B cell (primary cell): ENCODE data around the gene NEK3. TPM values are rescaled to one million over a fixed set of nuclear protein-coding genes. Genes with fewer than 3 reads are reported as not detected.

Source experiments
- ATAC-seq: fragments of 200-7000 bp; cut with Tn5 transposase; one replicate; pipeline ENCODE4 v1.10.0; 2021; ENCODE audit warnings: low read depth, mild to moderate bottlenecking, moderate number of reproducible peaks, moderate library complexity
- CTCF ChIA-PET: fragments of 350-600 bp; sonication (Branson Sonifier 250); formaldehyde crosslinking; loops from one replicate; lab custom pipeline; 2021; ENCODE audit warnings: antibody characterized with exemption, inconsistent platforms; lab: Charles Lee
- POLR2A ChIA-PET: fragments of 350-600 bp; sonication (Branson Sonifier 250); formaldehyde crosslinking; loops from one replicate; lab custom pipeline; 2021; ENCODE audit warnings: antibody characterized with exemption; lab: Charles Lee
- DNase-seq: peaks from one replicate; pipeline ENCODE4 v3.0.0; 2013
- H2AFZ ChIP-seq: 2 replicates; pipeline ENCODE4 v1.6.1; 2012; ENCODE audit warnings: mild to moderate bottlenecking, low read depth, low read length; ENCODE audit not compliant: insufficient read depth, poor library complexity, severe bottlenecking
- H3K27ac ChIP-seq, 2 donors: 1 replicate in 1 of 2; 2 replicates in 1 of 2; pipeline ENCODE4 v1.5.1; 2012 to 2013; ENCODE audit warnings: low read length in 2 of 2, mild to moderate bottlenecking in 2 of 2, moderate library complexity in 1 of 2
- H3K27me3 ChIP-seq, 4 experiments: fragments of 200-600 bp in 1 of 4; sonication (generic) in 1 of 4; replicated peaks in 1 of 4; 1 replicate in 2 of 4; 2 replicates in 2 of 4; pipeline versions ENCODE4 v1.6.1 to v1.7.0; 2013 to 2016; ENCODE audit warnings: low read length in 3 of 4, mild to moderate bottlenecking in 2 of 4, mixed read lengths in 1 of 4, moderate library complexity in 1 of 4; ENCODE audit not compliant: insufficient read depth in 4 of 4, control insufficient read depth in 3 of 4; ENCODE audit errors: control extremely low read depth in 1 of 4
- H3K36me3 ChIP-seq, 2 experiments: replicated peaks in 1 of 2; 1 replicate in 1 of 2; 2 replicates in 1 of 2; pipeline versions ENCODE4 v1.6.1 to v1.7.1; 2013; ENCODE audit warnings: low read length in 1 of 2; ENCODE audit not compliant: insufficient read depth in 2 of 2, control insufficient read depth in 1 of 2; ENCODE audit errors: control extremely low read depth in 1 of 2, extremely low read depth in 1 of 2
- H3K4me1 ChIP-seq, 2 donors: fragments of 200-600 bp in 1 of 2; sonication (generic) in 1 of 2; 1 replicate in 1 of 2; 2 replicates in 1 of 2; pipeline versions ENCODE4 v1.5.1 to v1.6.1; 2013 to 2017; ENCODE audit warnings: low read length in 2 of 2; ENCODE audit not compliant: control insufficient read depth in 2 of 2, insufficient read depth in 2 of 2
- H3K4me2 ChIP-seq: replicated peaks from 2 replicates; pipeline ENCODE3; 2012; ENCODE audit warnings: mild to moderate bottlenecking, low read depth, low read length; ENCODE audit not compliant: poor library complexity, severe bottlenecking
- H3K4me3 ChIP-seq, 5 experiments: fragments of 200-600 bp in 1 of 5; sonication (generic) in 1 of 5; 1 replicate in 3 of 5; 2 replicates in 2 of 5; pipeline versions ENCODE4 v1.5.1 to v1.7.0; 2011 to 2016; ENCODE audit warnings: low read length in 4 of 5, mild to moderate bottlenecking in 4 of 5, low read depth in 2 of 5, control low read depth in 1 of 5, moderate library complexity in 1 of 5; ENCODE audit not compliant: insufficient read depth in 1 of 5; ENCODE audit errors: control extremely low read depth in 1 of 5, extremely low read depth in 1 of 5
- H3K79me2 ChIP-seq: fragments of 200-600 bp; sonication (generic); one replicate; pipeline ENCODE4 v1.6.0; 2016; ENCODE audit warnings: low read length; ENCODE audit not compliant: control insufficient read depth, insufficient read depth
- H3K9ac ChIP-seq: fragments of 200-600 bp; sonication (generic); 2 replicates; pipeline ENCODE4 v1.6.1; 2017; ENCODE audit warnings: mild to moderate bottlenecking, low read length, moderate library complexity
- H3K9me3 ChIP-seq, 3 donors: one replicate each; pipeline versions ENCODE4 v1.6.1 to v1.7.1; 2013; ENCODE audit warnings: low read length in 2 of 3; ENCODE audit not compliant: control insufficient read depth in 2 of 3, insufficient read depth in 1 of 3; ENCODE audit errors: control extremely low read depth in 1 of 3
- H4K20me1 ChIP-seq: 2 replicates; pipeline ENCODE4 v1.6.0; 2012; ENCODE audit warnings: mild to moderate bottlenecking, low read length; ENCODE audit not compliant: insufficient read depth, control insufficient read depth, poor library complexity, severe bottlenecking
- H3K27ac Mint-ChIP-seq: one replicate; pipeline ENCODE4 v1.8.0; 2021; ENCODE audit warnings: mixed read lengths
- H3K27me3 Mint-ChIP-seq: one replicate; pipeline ENCODE4 v1.8.0; 2021; ENCODE audit warnings: mixed read lengths
- H3K4me1 Mint-ChIP-seq: one replicate; pipeline ENCODE4 v1.8.0; 2021; ENCODE audit warnings: mixed read lengths
- H3K4me3 Mint-ChIP-seq: one replicate; pipeline ENCODE4 v1.8.0; 2021; ENCODE audit warnings: mixed read lengths
- H3K9me3 Mint-ChIP-seq: one replicate; pipeline ENCODE4 v1.8.0; 2022; ENCODE audit warnings: mixed read lengths; ENCODE audit not compliant: insufficient read depth
- EZH2 ChIP-seq: IDR thresholded peaks from 2 replicates; pipeline ENCODE4 v1.6.1; 2012; ENCODE audit warnings: borderline replicate concordance, low read depth, mild to moderate bottlenecking, moderate library complexity, low read length; ENCODE audit not compliant: insufficient read depth, poor library complexity, severe bottlenecking
- WGBS: methylation state at CpG from one replicate; pipeline ENCODE4 v1.1.5; 2013; ENCODE audit warnings: missing lambda C conversion rate; ENCODE audit not compliant: insufficient coverage; 5-methylcytosine and 5-hydroxymethylcytosine counted together
- intact Hi-C: fragments of 100-400 bp; cut with micrococcal nuclease; formaldehyde crosslinking; loops from one replicate; pipeline ENCODE4 v1.10.0; 2022
- polyA plus RNA-seq: library from polyadenylated mRNA; depleted of rRNA; stranded (reverse); fragments of >200 nt; gene quantifications from 2 replicates; pipeline ENCODE4 v1.2.3, GENCODE V29; 2012
- total RNA-seq, 2 donors: library from RNA; stranded (reverse); fragments of 120-200 nt in 1 of 2; gene quantifications; 1 replicate in 1 of 2; 2 replicates in 1 of 2; pipeline versions ENCODE4 v1.2.3 to v1.2.4, GENCODE V29; 2013 to 2022
- TF ChIP-seq, protein P1 (sequence below): fragments of 200-600 bp; IDR thresholded peaks from one replicate; pipeline ENCODE4 v1.8.0; 2022; ENCODE audit warnings: antibody characterized with exemption, mild to moderate bottlenecking

NEK3 gene
- total and polyA plus RNA-seq, 2 donors (not counting 1 experiment from before 2014, with no cell fraction given) = 6.0 to 12.6 TPM

GRCh38 chr13:52097197-52097596 is 62.2 kb downstream of the NEK3 start:
- Histone ChIP-seq H3K4me1 (no peaks in the 10 kb centered on the region), H3K9me3 (no peaks in the 10 kb centered on the region), H3K4me3 (no peak overlapping the region), H2AFZ (no peak overlapping the region), H3K9ac (no peak overlapping the region), H3K4me2 (no peak overlapping the region), H3K79me2 (no peaks in the 10 kb centered on the region), H3K36me3 (no peaks in the 10 kb centered on the region), H3K27me3 (no peaks in the 10 kb centered on the region), H4K20me1 (no peaks in the 10 kb centered on the region), H3K27ac (no peak overlapping the region)
- CTCF ChIA-PET = no interaction called here
- POLR2A ChIA-PET = no interaction called here
- no peak overlapping the region for H3K4me3 Mint-ChIP-seq
- no peak for DNase-seq
- no peak for ATAC-seq
- WGBS = 88% methylated on average over 3 of the region's 5 CpGs
- intact Hi-C loops = loop anchor here (10.0 kb wide), 1 partner anchor 52 kb away; no protein-coding TSS in a partner anchor
- H3K9me3 Mint-ChIP-seq = no peaks in the 10 kb centered on the region
- H3K4me1 Mint-ChIP-seq = no peaks in the 10 kb centered on the region
- H3K27me3 Mint-ChIP-seq = peaks cover 14% of the 10 kb centered on the region
- no peak overlapping the region for H3K27ac Mint-ChIP-seq
- TF ChIP-seq, protein P1, sequence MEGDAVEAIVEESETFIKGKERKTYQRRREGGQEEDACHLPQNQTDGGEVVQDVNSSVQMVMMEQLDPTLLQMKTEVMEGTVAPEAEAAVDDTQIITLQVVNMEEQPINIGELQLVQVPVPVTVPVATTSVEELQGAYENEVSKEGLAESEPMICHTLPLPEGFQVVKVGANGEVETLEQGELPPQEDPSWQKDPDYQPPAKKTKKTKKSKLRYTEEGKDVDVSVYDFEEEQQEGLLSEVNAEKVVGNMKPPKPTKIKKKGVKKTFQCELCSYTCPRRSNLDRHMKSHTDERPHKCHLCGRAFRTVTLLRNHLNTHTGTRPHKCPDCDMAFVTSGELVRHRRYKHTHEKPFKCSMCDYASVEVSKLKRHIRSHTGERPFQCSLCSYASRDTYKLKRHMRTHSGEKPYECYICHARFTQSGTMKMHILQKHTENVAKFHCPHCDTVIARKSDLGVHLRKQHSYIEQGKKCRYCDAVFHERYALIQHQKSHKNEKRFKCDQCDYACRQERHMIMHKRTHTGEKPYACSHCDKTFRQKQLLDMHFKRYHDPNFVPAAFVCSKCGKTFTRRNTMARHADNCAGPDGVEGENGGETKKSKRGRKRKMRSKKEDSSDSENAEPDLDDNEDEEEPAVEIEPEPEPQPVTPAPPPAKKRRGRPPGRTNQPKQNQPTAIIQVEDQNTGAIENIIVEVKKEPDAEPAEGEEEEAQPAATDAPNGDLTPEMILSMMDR = no peak
- TF ChIP-seq EZH2 = no peak

DNA sequence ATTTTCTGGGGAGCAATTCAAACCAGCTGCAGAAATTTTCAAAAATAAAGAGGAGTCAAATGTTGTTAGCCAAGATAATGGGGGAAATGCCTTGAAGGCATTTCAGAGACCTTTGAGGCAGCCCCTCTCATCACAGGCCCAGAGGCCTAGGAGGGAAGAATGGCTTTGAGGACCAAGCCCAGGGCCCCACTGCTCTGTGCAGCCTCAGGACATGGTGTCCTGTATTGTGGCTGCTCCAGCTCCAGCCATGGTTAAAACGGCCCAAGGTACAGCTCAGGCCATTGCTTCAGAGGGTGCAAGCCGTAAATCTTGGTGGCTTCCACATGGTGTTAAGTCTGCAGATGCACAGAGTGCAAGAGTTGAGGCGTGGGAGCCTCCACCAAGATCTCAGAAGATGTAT is 62.6 kb downstream of the NEK3 start:
- H4K20me1 ChIP-seq = no peaks in the 10 kb centered on the region
- no peak for DNase-seq
- ChIA-PET CTCF (no interaction called here), POLR2A (no interaction called here)
- no peak overlapping the region for H3K4me2 ChIP-seq
- TF ChIP-seq EZH2 = no peak
- TF ChIP-seq, protein P1 = no peak
- no peaks in the 10 kb centered on the region for H3K27me3 ChIP-seq
- Mint-ChIP-seq H3K4me3 (no peak overlapping the region), H3K27ac (no peak overlapping the region), H3K9me3 (no peaks in the 10 kb centered on the region), H3K4me1 (no peaks in the 10 kb centered on the region), H3K27me3 (peaks cover 13% of the 10 kb centered on the region)
- no peak for ATAC-seq
- no peaks in the 10 kb centered on the region for H3K4me1 ChIP-seq
- WGBS = 84% methylated on average over 3 of the region's 3 CpGs
- no peak overlapping the region for H2AFZ ChIP-seq
- H3K36me3 ChIP-seq = no peaks in the 10 kb centered on the region
- no peaks in the 10 kb centered on the region for H3K9me3 ChIP-seq
- no peak overlapping the region for H3K4me3 ChIP-seq
- H3K79me2 ChIP-seq = no peaks in the 10 kb centered on the region
- no peak overlapping the region for H3K9ac ChIP-seq
- no peak overlapping the region for H3K27ac ChIP-seq
- intact Hi-C loops = loop anchor here (10.0 kb wide), 1 partner anchor 52 kb away; no protein-coding TSS in a partner anchor
